ENCODE results near the gene GAB1.

DNA sequence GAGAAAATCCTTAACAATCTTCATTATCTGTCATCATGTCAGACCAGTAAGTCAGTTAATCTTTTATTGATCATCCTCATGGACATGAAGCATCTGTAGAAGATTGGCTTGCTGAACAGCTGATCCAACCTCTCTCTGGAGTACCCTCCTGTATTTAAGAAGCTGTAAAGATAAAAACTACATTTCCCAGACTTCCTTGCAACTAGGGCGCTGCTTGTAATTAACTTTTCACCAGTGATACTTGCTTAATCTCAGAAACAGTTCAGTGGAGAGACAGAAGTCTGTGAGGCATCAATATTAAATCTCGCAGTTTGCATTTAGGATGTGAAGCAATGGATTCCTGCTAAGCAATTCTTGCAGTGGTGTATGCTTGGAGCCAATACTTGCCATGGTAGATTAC lies 140.8 kb downstream of the GAB1 start:
- TF ChIP-seq, protein P1, sequence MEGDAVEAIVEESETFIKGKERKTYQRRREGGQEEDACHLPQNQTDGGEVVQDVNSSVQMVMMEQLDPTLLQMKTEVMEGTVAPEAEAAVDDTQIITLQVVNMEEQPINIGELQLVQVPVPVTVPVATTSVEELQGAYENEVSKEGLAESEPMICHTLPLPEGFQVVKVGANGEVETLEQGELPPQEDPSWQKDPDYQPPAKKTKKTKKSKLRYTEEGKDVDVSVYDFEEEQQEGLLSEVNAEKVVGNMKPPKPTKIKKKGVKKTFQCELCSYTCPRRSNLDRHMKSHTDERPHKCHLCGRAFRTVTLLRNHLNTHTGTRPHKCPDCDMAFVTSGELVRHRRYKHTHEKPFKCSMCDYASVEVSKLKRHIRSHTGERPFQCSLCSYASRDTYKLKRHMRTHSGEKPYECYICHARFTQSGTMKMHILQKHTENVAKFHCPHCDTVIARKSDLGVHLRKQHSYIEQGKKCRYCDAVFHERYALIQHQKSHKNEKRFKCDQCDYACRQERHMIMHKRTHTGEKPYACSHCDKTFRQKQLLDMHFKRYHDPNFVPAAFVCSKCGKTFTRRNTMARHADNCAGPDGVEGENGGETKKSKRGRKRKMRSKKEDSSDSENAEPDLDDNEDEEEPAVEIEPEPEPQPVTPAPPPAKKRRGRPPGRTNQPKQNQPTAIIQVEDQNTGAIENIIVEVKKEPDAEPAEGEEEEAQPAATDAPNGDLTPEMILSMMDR (IDR thresholded peaks at IDR 0.05; ENCODE audit: low read depth, low read length) = no peak
- TF ChIP-seq, protein P2, sequence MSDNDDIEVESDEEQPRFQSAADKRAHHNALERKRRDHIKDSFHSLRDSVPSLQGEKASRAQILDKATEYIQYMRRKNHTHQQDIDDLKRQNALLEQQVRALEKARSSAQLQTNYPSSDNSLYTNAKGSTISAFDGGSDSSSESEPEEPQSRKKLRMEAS (IDR thresholded peaks at IDR 0.05; ENCODE audit: low read depth, low read length) = no peak
